Measurements from ENCODE around the gene BAZ1B. TPM values are rescaled to one million over a fixed set of nuclear protein-coding genes. Genes with fewer than 3 reads are reported as not detected.

Gene BAZ1B
- 33.4 and 35.0 TPM in 2 replicates for polyA plus RNA-seq
- polyA minus RNA-seq, result 85.2 and 95.7 TPM in 2 replicates

- TF ChIP-seq POLR2AphosphoS5 (IDR thresholded peaks at IDR 0.05), result peak; percentile 66
- TF ChIP-seq EZH2 (IDR thresholded peaks at IDR 0.05; ENCODE audit: borderline replicate concordance, insufficient read depth, low read length, poor library complexity, severe bottlenecking), result no peak
- TF ChIP-seq RAD21 (conservative IDR thresholded peaks at IDR 0.05), result no peak
- TF ChIP-seq SMC3 (conservative IDR thresholded peaks at IDR 0.05; ENCODE audit: poor library complexity), result no peak
- peak; percentile 82 for TF ChIP-seq REST (IDR thresholded peaks at IDR 0.05; ENCODE audit: borderline replicate concordance)
- TF ChIP-seq TAF1 (IDR thresholded peaks at IDR 0.05; ENCODE audit: low read depth), result peak; percentile 91
- TF ChIP-seq CTCF (IDR thresholded peaks at IDR 0.05; ENCODE audit: poor library complexity, severe bottlenecking), result peak; percentile 68
- peak; percentile 88 for TF ChIP-seq MXI1 (conservative IDR thresholded peaks at IDR 0.05; ENCODE audit: poor library complexity, severe bottlenecking)
- peak; percentile 74 for TF ChIP-seq EP300 (conservative IDR thresholded peaks at IDR 0.05; ENCODE audit: poor library complexity, severe bottlenecking)
- peak within 1 kb of the TSS; percentile 81 for H3K9ac ChIP-seq (ENCODE audit: low read length)
- H3K4me2 ChIP-seq (ENCODE audit: low read length), result peak within 1 kb of the TSS; percentile 59
- peak within 1 kb of the TSS; percentile 79 for H3K4me3 ChIP-seq (ENCODE audit: low read length)
- no peaks in the 10 kb centered on the region for H3K9me2 ChIP-seq (ENCODE audit: insufficient read depth, low read length)
- peak within 1 kb of the TSS; percentile 80 for H2AFZ ChIP-seq (ENCODE audit: low read depth, low read length)
- no peaks in the 10 kb centered on the region for H3F3A ChIP-seq (ENCODE audit: insufficient read depth, low read length, poor library complexity, severe bottlenecking)
- H3K27ac ChIP-seq (ENCODE audit: low read length), result peak within 1 kb of the TSS; percentile 84
- no peaks in the 10 kb centered on the region for H3K9me3 ChIP-seq (ENCODE audit: low read length)
- H4K20me1 ChIP-seq (ENCODE audit: insufficient read depth), result peaks cover 4% of the 10 kb centered on the region
- no peaks in the 10 kb centered on the region for H3K36me3 ChIP-seq (ENCODE audit: insufficient read depth, low read length)
- peaks cover 38% of the 10 kb centered on the region for H3K79me2 ChIP-seq (replicated peaks; ENCODE audit: insufficient read depth, low read length)
- no peaks in the 10 kb centered on the region for H3K27me3 ChIP-seq (ENCODE audit: insufficient read depth, low read depth, low read length)
Measured at GRCh38 chr7:73522105-73522872, at the start of gene BAZ1B. BAZ1B (minus strand) TSS chr7:73522293; CDS start chr7:73521933, 360 bp downstream.

GRCh38 chr7:73570977-73571376 is 48.9 kb upstream of the BAZ1B start:
- no peaks in the 10 kb centered on the region for H4K20me1 ChIP-seq (ENCODE audit: insufficient read depth)
- no peaks in the 10 kb centered on the region for H3K9me2 ChIP-seq (ENCODE audit: insufficient read depth, low read length)
- H3K4me3 ChIP-seq (ENCODE audit: low read length), result no peak overlapping the region
- H3K36me3 ChIP-seq (ENCODE audit: insufficient read depth, low read length), result no peaks in the 10 kb centered on the region
- no peaks in the 10 kb centered on the region for H3K27me3 ChIP-seq (ENCODE audit: insufficient read depth, low read depth, low read length)
- no peak overlapping the region for H3K4me2 ChIP-seq (ENCODE audit: low read length)
- H3K79me2 ChIP-seq (replicated peaks; ENCODE audit: insufficient read depth, low read length), result no peaks in the 10 kb centered on the region
- no peak overlapping the region for H2AFZ ChIP-seq (ENCODE audit: low read depth, low read length)
- H3K27ac ChIP-seq (ENCODE audit: low read length), result no peak overlapping the region
- no peak for TF ChIP-seq RAD21 (conservative IDR thresholded peaks at IDR 0.05)
- TF ChIP-seq POLR2AphosphoS5 (IDR thresholded peaks at IDR 0.05), result no peak
- no peak for TF ChIP-seq REST (IDR thresholded peaks at IDR 0.05; ENCODE audit: borderline replicate concordance)
- TF ChIP-seq TAF1 (IDR thresholded peaks at IDR 0.05; ENCODE audit: low read depth), result no peak
- no peak for TF ChIP-seq EZH2 (IDR thresholded peaks at IDR 0.05; ENCODE audit: borderline replicate concordance, insufficient read depth, low read length, poor library complexity, severe bottlenecking)
- no peak for TF ChIP-seq MXI1 (conservative IDR thresholded peaks at IDR 0.05; ENCODE audit: poor library complexity, severe bottlenecking)
- TF ChIP-seq CTCF (IDR thresholded peaks at IDR 0.05; ENCODE audit: poor library complexity, severe bottlenecking), result no peak
- TF ChIP-seq EP300 (conservative IDR thresholded peaks at IDR 0.05; ENCODE audit: poor library complexity, severe bottlenecking), result no peak
- no peak for TF ChIP-seq SMC3 (conservative IDR thresholded peaks at IDR 0.05; ENCODE audit: poor library complexity)
- H3F3A ChIP-seq (ENCODE audit: insufficient read depth, low read length, poor library complexity, severe bottlenecking), result no peaks in the 10 kb centered on the region
- no peaks in the 10 kb centered on the region for H3K9me3 ChIP-seq (ENCODE audit: low read length)
- no peak overlapping the region for H3K9ac ChIP-seq (ENCODE audit: low read length)
